ENCODE measurements around the gene CELF2.

- TF ChIP-seq EZH2 (IDR thresholded peaks at IDR 0.05; ENCODE audit: borderline replicate concordance, low read depth, low read length, severe bottlenecking): no peak
- TF ChIP-seq, protein P1, sequence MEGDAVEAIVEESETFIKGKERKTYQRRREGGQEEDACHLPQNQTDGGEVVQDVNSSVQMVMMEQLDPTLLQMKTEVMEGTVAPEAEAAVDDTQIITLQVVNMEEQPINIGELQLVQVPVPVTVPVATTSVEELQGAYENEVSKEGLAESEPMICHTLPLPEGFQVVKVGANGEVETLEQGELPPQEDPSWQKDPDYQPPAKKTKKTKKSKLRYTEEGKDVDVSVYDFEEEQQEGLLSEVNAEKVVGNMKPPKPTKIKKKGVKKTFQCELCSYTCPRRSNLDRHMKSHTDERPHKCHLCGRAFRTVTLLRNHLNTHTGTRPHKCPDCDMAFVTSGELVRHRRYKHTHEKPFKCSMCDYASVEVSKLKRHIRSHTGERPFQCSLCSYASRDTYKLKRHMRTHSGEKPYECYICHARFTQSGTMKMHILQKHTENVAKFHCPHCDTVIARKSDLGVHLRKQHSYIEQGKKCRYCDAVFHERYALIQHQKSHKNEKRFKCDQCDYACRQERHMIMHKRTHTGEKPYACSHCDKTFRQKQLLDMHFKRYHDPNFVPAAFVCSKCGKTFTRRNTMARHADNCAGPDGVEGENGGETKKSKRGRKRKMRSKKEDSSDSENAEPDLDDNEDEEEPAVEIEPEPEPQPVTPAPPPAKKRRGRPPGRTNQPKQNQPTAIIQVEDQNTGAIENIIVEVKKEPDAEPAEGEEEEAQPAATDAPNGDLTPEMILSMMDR (IDR thresholded peaks at IDR 0.05; ENCODE audit: borderline replicate concordance, extremely low read depth, low read length, poor library complexity, severe bottlenecking): no peak
These were observed 275.1 kb downstream of the CELF2 start for GRCh38 chr10:11292576-11293302.

Measured in DND-41 (cell line).